RPMI8226 (cell line): ENCODE results near the gene CTNNBL1.

Experiments
- DNase-seq: peaks from one replicate; pipeline ENCODE4 v3.0.0-alpha.2; 2015

CTNNBL1 gene

DNA sequence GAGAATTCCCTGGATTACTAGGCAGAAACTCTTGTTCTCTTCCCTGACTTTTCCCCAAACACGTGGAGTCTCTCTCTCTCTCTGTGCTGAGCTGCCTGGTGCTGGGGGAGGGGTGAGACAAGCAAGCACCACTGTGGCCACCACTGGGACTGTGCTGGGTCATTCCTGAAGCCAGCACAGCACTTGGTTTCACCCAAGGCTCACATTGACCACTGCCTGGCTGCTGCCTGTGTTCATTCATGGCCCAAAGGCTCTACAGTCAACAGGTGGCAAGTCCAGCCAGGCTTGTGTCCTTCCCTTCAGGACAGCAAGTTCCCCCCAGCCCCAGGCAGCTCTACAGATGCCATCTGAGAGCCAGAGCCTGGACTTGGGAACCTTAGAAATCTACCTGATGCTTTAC lies 92.2 kb downstream of the CTNNBL1 start:
- no peak for DNase-seq

DNA sequence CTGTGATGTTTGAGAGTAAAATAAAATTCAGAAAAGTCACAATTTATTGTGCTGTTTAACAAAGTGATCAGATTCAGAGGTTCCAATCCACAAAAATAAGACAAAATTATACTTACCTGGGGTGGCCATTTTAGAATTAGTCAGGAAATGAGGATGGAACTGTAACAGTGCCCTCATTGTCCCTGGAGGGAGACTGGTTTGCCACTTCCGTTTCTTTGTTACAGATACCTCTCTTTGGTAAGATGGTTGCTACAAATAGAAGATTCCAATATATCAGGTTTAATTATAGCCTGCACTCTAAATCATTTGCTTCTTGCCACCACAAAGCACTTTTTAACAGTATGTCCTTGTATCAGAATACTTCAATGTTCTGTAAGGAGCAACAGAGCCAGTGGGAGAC lies 95.6 kb downstream of the CTNNBL1 start:
- DNase-seq, result no peak

DNA sequence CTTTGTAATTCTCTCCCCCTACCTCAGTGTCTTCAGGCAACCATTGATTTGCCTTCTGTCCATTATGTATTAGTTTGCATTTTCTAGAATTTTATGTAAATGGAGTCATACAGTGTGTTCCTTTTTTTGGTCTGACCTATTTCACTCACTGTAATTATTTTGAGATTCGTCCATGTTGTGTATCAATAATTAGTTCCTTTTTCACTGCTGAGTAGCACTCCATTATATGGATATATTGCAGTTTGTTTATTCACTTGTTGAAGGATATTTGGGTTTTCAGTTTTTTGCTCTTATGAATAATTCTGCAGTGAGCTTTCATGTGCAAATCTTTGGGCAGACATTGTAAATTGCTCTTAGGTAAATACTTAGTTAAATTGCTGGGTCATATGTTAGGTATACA lies 97.1 kb downstream of the CTNNBL1 start:
- DNase-seq, result no peak

DNA sequence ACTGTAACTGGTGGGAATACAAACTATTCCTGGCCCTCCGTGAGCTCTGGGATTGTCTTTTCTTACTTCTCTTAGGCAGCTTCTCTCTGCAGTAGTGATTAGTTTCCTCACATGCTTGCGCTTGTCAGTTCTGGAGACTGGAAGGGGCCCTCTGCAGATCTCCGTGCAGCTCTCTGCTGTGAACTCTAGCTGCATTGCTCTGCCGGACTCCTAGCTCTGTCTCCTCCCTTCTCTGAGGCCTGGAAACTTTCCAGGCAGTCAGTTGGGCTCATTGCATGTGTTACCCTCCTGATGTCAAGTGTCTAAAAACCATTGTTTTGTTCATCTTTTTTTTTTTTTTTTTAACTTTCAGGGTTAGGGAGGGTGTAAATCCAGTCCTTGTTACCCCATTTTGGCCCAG lies 102.3 kb downstream of the CTNNBL1 start:
- DNase-seq, result no peak

DNA sequence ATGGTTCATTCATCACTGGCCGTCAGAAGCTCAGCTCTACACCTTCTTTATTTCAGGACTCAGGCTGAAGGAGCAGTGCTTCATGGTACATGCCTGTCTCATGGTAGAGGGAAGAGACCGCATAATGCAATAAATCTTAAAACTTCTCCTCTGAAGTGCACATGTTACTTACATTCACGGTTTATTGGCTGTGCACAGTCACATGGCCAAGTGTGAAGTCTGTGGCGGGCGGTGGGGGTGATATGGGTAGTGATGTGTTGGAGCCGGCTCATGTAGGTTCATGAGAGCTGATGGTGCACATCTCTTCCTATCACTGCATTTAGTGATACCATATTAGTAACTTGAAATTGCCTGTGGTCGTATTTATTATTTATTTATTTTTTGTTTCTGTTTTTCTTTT lies 102.9 kb downstream of the CTNNBL1 start:
- no peak for DNase-seq

DNA sequence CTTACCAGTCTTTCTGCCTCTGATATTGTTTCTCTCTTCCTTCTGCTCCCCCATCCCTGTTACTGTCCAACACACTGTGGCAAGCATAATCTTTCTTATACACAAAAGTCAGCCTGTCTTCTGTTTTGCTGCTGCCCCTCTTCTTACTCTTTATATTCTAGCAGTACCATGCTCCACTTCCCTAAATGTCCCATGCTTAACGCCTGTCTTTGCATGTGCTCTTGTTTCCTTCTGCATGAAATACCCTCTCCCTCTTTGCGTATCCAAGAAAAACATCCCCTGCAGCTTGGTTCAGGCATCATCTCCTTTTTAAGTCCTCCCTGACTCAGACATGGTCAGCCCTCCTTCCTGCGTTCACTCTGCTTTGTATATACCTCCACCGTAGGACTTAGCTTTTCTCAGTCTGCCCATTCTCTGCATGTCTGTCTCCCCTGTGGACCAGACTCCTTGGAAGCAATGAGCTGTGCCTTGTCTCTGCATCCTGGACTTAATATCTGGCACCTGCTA lies 103.9 kb downstream of the CTNNBL1 start:
- no peak for DNase-seq

DNA sequence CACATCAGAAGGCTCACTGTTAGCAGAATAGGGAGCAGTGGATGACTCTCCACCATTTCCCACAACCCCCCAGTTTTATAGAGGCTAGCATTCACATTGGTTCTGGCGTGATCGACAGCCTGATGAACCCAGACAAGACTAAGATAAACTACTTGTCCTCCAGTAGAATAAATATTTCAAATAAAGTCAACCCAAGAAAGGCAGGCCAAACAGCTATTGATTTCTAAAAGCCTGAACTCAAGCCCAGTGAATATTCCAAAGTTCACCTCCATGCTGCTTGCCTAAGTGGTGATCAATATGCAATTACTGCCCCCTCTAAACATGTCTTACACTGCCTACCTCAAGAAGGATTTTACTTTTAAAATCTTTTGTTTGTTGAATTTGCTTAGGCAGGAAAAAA lies 104.5 kb downstream of the CTNNBL1 start:
- DNase-seq, result no peak

DNA sequence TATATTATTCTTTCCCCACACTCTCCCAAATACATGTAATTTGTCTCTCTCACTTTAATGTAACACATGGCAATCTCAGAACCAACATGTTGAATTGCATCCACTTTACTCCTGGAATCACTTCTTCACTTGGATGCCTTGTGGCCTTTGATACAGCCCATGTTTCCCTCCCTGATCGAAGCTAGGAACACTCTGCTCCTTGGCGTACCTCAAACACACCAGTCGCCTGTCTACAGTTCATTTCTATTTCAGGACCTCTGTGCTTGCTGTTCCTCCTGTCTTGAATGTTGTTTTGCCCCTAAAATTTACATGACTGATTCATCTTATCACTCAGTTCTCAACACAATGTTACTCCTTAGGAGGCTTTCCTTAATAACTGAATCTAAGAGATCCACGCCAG lies 106.8 kb downstream of the CTNNBL1 start:
- DNase-seq, result no peak

DNA sequence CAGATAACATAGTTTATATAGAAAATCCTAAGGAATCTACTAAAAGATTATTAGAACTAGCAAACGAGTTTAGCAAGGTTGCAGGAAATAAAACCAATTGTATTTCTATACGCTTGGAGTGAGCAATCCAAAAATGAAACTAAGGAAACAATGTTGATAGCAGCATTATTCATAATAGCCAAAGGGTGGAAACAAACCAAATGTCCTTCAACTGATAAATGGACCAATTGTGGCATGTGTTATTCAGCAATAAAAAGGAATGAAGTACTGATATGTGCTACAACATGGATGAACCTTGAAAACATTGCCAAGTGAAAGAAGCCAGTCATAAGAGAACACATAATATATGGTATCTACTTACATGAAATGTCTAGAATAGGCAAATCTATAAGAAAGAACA lies 108.1 kb downstream of the CTNNBL1 start:
- no peak for DNase-seq

DNA sequence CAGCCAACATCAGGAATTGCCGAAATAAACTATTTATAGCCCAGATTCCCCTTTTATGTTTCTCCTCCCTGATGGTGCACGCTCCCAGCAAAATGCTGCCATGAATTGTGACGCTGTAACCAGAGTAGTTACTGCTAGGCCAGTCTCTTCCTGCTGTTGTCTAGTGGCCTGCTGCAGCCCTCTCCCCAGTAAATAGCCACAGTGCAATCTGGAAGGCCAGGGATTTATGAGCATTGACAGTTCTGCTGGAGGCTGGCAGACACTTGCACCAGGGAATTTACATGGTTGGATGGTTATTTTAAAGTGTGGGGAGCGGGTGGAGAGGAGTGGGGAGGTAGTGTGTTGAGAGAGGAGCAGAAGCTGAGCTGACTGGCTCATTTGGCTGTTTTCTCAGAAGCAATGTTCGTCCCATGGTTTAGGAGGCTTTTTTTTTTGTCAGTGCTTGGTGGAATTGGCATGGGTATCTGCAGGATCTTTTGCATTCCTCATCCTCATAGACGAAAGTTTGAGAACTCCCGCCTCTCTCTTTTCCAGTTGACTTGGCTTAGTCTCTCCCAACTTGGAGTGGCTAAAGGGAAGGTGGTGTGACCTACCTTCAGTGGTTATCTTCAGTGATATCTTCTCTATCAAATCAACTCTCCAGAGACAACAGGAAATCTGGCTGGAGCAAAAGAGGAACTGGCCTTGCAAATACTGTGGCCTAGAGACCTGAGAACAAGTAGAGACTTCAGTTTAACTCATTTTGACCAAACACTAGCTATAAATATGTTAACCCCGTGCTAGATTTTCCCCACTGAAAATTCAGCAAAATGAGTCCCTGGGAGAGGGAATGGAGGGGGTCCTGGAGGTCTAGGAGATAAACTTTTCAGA lies 109.8 kb downstream of the CTNNBL1 start:
- no peak for DNase-seq

DNA sequence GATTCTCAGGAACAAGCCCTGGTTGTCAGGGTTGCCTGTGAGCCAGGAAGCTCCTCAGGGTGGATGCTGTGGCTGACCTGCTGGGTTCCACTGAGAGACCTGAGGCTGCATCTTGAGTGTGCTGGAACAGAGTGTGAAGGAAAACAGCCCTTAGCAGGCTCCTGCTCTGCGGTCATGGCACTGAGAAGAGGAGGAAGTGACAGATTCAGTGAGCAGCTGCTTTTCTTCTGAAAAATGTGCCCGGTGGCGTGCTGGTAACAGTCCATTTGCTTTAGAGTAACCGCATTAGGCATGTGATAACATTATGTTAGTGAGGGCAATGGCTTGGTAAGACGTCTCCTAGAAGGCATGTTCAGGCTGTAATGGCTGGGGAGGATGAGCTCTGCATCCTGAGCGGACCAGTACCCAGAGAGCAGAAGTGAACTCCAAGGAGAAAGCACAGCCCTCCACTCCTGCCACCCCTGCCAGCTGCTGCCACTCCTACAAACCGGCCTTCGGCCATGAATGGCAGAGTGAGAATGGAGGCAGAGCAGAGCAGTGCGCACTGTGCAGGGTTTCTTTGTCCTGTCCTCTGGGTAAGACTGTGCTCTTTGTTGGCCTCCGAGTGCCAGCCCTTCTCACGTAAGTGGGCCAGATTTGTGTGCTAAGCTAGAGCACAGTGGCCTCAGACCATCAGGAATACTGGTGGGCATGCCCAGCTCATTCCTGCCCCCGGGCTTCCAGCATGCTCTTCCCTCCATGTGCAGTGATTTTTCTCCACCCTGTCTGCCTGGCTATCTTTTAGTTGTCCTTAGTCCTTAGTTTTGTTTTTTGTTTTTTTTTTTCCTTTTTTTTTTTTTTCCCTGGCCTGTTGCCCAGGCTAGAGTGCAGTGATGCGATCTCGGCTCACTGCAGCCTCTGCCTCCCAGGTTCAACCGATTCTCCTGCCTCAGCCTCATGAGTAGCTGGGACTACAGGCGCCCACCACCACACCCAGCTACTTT lies 111.0 kb downstream of the CTNNBL1 start:
- DNase-seq, result no peak

DNA sequence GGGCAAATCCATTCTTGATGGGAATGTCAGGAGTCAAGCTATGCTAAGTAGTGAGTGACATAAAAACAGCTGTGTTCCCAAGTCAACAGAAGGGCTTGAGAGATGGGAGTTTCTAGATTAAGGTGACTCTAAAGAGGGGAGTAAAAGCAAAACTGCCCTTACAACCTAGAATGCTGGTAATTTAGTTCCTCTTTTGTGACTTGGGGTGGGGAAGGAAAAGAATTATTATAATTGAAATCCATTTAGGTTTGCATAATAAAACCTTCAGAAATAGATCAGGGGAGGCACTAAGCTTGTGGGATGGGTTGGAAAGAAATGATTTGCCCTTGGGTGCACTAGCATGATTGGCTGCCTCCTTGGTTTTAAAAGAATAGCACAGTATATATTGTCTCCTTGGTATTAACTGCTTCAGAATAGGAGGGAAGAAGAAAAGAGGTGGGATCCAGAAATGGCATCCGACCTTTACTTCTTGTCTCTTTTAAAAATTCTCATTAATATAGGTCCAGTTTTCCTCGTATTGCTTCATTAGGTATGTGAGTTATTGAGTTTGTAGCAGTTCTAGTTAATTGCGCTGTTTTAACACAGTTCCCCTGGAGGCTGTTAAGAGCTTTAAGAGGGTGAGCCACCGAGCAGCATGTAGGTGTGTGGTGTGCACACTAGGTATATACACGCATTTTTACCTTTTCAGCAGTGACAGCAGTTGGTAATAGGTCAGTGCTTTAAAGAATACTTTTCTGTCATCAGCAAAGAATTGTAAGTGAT lies 113.8 kb downstream of the CTNNBL1 start:
- DNase-seq, result no peak

DNA sequence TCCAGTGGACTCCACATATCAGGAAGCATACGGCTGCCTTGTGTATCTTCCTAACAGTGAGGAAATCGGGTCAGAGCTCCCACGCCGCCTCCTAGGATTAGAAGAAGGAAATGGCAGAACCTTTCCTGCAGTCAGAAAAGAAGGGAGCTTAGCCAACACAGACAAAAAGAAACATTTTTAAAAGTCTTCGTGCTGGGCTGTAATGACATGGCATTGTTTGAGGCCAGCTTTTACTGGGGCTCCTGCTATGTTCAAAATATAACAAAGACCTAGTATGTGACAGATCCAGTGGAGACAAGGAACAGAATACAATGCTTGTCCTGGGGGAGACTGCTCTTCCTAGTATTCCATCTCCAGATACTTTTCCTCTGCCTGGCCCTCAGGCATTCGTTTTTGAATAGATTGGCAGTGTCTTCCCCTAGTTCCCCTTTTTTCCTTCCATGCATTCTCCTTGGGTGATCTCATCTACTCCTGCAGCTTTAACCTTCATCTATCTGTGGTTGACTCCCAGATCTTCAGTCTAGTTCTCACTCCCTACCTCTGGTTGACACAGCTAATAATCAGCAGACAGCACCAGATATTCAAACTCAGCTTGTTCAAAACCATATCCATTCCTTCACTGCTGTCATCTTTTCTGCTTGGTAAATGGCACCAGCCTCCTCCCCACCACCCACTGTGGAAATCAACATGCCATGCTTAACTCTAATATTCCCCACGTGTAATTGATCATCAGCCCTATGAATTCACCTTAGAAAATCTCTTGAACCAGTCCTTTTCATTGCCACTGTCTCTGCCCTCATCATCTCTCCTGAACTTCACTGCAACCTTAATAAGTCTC lies 114.6 kb downstream of the CTNNBL1 start:
- no peak for DNase-seq

DNA sequence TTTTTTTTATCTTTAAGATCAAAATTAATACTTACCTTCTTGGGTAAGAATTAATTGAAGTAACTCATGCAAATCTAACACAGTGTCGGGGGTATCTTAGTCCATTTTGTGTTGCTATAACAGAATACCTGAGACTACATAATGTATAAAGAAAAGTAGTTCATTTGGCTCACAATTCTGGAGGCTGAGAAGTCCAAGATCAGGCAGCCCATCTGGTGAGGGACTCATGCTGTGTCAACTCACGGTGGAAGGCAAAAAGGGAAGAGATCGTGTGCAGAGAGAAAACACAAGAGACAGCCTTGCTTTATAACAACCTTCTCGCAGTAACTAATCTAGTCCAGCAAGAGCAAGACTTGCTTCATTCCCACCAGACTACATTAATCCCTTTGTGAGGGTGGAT lies 116.2 kb downstream of the CTNNBL1 start:
- DNase-seq, result no peak

DNA sequence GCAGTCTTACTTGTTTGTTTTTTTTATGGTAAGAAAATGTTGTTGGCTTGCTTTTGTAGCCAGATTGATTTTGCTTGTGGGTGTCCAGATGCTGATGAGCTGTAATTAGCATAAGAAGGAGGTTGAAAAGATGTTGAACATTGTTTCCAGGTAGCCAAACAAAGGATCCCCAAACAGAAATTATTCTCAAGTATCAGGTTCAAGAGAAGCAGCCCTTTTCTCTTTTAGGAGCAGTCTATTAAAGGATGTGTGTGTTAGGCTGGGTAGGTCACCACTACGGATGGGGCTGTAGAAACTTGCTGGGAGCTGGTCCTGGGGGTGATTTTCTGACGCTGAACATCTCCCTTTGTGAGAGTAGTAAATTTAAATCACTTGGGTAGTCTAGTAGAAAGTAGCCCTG lies 122.2 kb downstream of the CTNNBL1 start:
- no peak for DNase-seq

DNA sequence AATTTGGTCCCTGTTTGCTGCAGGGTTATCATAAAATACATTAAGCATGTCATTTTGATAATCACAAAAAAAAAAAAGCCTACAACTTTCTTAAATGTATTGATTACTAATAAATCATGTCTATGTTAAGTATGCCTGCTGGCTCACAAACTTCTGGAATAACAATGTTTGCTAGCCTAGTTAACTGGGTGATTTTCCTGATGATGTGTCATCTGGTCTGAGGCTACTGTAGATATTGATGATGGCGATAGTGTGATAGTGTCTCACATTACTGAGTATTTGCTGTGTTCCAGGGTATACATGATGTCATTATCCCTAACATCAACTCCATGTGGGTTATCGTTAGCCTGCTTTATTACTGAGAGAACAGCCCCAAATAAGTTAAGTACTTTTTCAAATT lies 122.9 kb downstream of the CTNNBL1 start:
- DNase-seq, result no peak

DNA sequence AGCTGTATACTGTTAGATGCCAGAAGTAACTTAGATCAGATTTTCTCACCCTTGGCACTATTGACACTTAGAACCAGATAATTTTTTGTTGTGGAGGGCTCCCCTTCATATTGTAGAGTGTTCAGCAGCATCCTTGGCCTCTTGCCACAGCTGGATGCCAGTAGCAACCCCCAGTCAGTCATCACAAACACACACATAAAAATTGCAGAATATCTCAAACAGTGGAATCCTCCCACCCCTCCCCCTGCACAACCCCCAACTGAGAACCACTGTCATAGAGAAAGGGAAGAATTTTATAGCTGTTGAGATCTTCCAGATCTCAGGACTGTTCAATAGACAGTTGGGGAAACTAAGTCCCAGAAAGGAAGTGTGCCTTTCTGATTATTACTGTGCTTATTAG lies 127.9 kb downstream of the CTNNBL1 start:
- no peak for DNase-seq

DNA sequence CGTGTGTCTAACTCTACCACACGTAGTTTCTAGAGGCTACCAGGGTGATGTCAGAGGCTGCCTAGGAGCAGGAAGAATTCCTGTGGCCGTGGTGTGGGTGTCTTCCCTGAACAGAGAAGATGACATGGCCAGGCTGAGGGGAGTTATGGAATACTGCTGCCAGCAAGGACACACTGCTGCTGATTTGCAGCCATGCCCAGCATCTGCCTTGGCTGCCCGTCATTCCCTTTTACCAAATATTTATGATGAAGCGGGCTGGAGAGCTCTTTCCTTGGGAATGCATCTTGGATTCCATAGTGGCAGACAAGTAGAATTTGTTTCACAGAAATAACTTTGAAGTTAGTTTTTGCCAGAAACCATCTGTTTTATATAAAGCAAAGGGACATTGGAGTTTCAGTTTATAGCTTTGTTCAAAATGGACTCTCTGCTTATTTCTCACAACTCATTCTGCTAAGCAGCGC lies 128.3 kb downstream of the CTNNBL1 start:
- no peak for DNase-seq

DNA sequence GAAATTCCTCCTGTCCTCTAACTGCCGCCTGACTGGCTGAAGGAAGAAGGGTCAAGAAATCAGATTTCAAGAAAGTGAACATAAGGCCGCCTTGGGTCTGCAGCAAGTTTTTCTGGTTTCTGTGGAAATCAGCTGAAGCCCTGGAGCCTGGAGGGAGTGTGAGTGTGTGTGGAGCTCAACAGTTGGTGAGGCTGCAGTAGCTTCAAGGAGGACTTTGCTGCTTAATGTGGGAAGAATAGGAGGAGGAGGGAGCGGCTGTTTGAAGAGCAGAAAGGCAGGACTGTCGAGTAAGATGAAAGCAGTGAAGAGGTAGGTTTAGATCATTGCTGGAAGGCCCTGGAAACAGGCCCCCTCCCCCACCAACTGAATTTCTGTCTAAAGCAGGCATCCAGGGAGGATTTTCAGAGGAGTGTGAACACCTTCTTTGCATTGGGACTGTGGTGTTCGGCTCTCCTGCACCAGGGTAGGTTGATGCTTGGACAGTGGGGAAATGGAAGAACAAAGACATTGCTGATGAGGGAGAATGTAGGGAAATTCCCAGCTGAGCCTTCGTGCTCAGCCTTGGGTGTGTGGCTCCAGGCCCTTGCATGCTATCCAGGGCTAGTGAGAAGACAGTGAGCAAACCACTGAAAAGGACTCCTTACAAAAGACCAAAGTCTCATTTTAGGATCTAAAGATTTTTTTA lies 129.6 kb downstream of the CTNNBL1 start:
- DNase-seq, result no peak

DNA sequence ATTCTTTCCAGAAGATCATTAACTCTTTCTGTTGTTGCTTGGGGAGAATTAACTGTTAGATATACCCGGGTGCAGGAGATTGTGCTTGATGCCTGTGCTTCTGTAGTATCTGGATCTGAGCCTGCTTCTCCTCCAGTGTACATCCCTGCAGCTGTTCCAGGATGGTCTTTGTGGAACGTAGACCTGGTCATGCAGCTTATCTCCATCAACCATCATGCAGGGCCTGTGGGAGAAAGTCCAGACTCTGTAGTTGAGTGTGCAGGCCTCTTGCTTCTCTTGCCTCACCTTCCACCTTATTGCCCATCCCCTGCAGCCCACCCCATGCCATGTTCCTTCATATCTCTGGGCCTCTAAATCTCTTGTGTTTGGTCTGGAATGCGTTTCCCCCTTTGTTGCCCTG lies 133.8 kb downstream of the CTNNBL1 start:
- DNase-seq, result no peak

DNA sequence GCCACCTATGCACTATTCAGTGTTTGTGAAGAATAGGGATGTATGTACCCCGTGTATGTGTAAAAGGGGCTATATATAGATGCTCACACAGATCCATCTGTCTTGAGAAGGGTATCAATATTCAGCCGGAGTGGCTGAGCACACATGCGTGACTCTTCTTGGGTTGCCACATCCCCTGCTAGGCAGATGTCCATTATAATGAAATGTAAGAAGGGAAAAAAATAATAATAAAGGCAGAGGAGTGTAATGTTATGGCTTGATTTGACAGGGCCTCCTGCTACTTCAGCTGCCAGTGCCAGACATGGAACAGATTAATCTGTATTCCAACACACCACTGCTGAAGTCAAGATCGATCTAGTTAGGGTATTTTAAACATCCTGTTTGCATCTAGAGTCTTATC lies 134.9 kb downstream of the CTNNBL1 start:
- DNase-seq, result no peak
